HepG2 (cell line): ENCODE measurements around the gene CHST3.

Experiments
- AHDC1 ChIP-seq: sonication (generic); formaldehyde crosslinking; IDR thresholded peaks from 2 replicates; pipeline ENCODE4 v1.5.1; 2020; ENCODE audit warnings: mild to moderate bottlenecking, missing genetic modification reagents, borderline replicate concordance
- ATF1 ChIP-seq: IDR thresholded peaks from 2 replicates; pipeline ENCODE4 v1.6.1; 2016; ENCODE audit warnings: mild to moderate bottlenecking, control low read depth
- EP300 ChIP-seq, 3 experiments: sonication (generic) in 1 of 3; formaldehyde crosslinking in 1 of 3; IDR thresholded peaks; 2 replicates each; pipeline versions ENCODE4 v1.5.1 to v1.6.1; 2011 to 2020; ENCODE audit warnings: low read depth in 2 of 3, low read length in 2 of 3, borderline replicate concordance in 1 of 3, improper control_type of control experiment in 1 of 3, mild to moderate bottlenecking in 1 of 3, missing genetic modification reagents in 1 of 3, moderate library complexity in 1 of 3
- GATAD2A ChIP-seq: IDR thresholded peaks from 2 replicates; pipeline ENCODE4 v1.6.1; 2016
- MAZ ChIP-seq, 2 experiments: sonication (generic) in 1 of 2; formaldehyde crosslinking in 1 of 2; IDR thresholded peaks; 2 replicates each; pipeline versions ENCODE4 v1.5.0 to v1.6.1; 2012 to 2020; ENCODE audit warnings: low read depth in 2 of 2, mild to moderate bottlenecking in 2 of 2, borderline replicate concordance in 1 of 2, improper control_type of control experiment in 1 of 2, low read length in 1 of 2, missing genetic modification reagents in 1 of 2, moderate library complexity in 1 of 2
- NFKBIZ ChIP-seq: IDR thresholded peaks from 2 replicates; pipeline ENCODE4 v1.6.1; 2018; ENCODE audit warnings: missing genetic modification reagents, missing compliant biosample characterization
- SMC3 ChIP-seq: IDR thresholded peaks from 2 replicates; pipeline ENCODE4 v1.6.1; 2011; ENCODE audit warnings: low read length, improper control_type of control experiment
- ZNF292 ChIP-seq: sonication (generic); formaldehyde crosslinking; IDR thresholded peaks from 2 replicates; pipeline ENCODE4 v1.8.1; 2022; ENCODE audit warnings: mild to moderate bottlenecking, low read depth, missing genetic modification reagents, borderline replicate concordance
- ZNF747 ChIP-seq: sonication (generic); formaldehyde crosslinking; IDR thresholded peaks from 2 replicates; pipeline ENCODE4 v1.8.1; 2023; ENCODE audit warnings: missing genetic modification reagents, mild to moderate bottlenecking, borderline replicate concordance
- TF ChIP-seq, protein P1 (sequence below): sonication (generic); formaldehyde crosslinking; IDR thresholded peaks from 2 replicates; pipeline ENCODE4 v1.5.0; 2020; ENCODE audit warnings: mild to moderate bottlenecking, missing genetic modification reagents, moderate library complexity

DNA sequence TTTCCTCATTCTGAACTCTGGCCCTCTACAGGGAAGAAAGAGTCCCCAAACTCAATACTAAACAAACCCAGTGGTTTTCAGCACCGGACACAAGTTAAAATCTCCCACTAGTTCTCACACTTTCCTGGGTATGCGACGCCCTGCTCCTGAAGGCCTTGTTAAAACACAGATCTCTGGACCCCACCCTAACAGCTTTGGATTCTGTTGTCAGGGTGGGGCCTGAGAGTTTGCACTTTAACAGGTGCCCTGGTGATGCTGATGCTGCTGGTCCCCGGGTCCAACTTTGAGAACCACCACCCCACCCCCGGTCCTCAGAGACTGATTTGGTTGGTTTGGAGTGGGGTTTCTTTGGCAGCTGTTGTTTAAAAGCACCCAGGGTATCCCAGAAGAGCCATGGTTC, 61.6 kb downstream of the CHST3 start:
- TF ChIP-seq SMC3 (no peak), MAZ (IDR thresholded peaks at IDR 0.05; ENCODE audit: borderline replicate concordance, low read depth, low read length) (no peak), MAZ (CRISPR knock-in tag; IDR thresholded peaks at IDR 0.05; ENCODE audit: low read depth) (no peak), ZNF747 (CRISPR knock-in tag) (no peak), ATF1 (CRISPR knock-in tag) (no peak), NFKBIZ (CRISPR knock-in tag) (no peak), EP300 (IDR thresholded peaks at IDR 0.05; ENCODE audit: low read depth in 2 of 2, low read length in 2 of 2) (no peak), EP300 (CRISPR knock-in tag; IDR thresholded peaks at IDR 0.05; ENCODE audit: borderline replicate concordance) (no peak), GATAD2A (CRISPR knock-in tag) (no peak), AHDC1 (no peak), ZNF292 (CRISPR knock-in tag) (no peak)
- TF ChIP-seq, protein P1, sequence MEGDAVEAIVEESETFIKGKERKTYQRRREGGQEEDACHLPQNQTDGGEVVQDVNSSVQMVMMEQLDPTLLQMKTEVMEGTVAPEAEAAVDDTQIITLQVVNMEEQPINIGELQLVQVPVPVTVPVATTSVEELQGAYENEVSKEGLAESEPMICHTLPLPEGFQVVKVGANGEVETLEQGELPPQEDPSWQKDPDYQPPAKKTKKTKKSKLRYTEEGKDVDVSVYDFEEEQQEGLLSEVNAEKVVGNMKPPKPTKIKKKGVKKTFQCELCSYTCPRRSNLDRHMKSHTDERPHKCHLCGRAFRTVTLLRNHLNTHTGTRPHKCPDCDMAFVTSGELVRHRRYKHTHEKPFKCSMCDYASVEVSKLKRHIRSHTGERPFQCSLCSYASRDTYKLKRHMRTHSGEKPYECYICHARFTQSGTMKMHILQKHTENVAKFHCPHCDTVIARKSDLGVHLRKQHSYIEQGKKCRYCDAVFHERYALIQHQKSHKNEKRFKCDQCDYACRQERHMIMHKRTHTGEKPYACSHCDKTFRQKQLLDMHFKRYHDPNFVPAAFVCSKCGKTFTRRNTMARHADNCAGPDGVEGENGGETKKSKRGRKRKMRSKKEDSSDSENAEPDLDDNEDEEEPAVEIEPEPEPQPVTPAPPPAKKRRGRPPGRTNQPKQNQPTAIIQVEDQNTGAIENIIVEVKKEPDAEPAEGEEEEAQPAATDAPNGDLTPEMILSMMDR, result no peak
